ENCODE results near the gene PTPRCAP. TPM values are rescaled to one million over a fixed set of nuclear protein-coding genes. Genes with fewer than 3 reads are reported as not detected.

PTPRCAP gene
- total and polyA plus RNA-seq, 3 experiments from 2014 or later = 145 to 1,075 (median 163) TPM

DNA sequence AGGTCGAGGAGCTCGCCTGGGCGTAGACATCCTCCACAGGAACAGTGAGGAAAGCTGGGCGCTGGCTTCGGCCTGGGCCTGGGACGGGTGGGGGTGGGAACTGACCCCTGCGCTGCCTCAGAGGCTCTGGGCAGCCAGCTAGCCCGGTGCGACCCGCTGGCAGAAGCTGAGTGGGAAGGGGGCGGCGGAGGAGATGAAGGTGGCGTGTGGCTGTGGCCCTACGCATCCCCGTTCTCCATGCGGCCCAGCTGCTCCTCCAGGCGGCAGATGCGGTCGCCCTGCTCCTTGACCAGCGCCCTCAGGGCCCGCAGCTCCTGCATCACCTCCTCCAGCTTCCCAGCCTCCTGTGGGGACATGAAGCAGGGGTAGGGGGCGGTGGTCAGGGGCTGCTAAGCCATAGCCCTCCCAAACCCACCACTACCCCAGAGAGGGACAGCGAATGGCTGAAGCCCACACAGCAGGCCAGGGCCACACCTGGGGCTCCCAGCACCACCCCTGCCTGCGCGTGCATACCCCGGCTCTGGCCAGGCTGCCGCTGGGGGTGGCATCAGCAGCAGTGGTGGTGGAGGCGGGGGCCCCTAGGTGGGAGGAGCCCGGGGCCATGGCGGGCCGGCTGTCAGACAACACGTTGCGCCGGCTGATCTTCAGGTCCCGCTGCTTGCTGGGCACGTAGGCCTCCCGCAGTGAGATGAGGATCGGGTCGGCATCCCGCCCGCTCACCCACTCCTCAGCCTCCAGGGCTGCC, 848 bp upstream of the PTPRCAP start:
- H3K27me3 Mint-ChIP-seq = peaks cover 0 to 1% of the 10 kb centered on the region in 2 donors
- peaks cover 56% of the 10 kb centered on the region for H3K4me1 ChIP-seq (ENCODE audit: insufficient read depth, low read length)
- peaks cover 11% of the 10 kb centered on the region for H3K36me3 ChIP-seq (ENCODE audit: insufficient read depth, low read length)
- POLR2A ChIA-PET = interaction anchor here (0.5 to 10.1 kb wide), 21 partner anchors 10 to 199 kb away, joined by 3 to 203 read pairs (median 17); partner anchors contain the start of genes AIP, CARNS1, GPR152 and POLD4
- no peaks in the 10 kb centered on the region for H3K27me3 ChIP-seq (ENCODE audit: insufficient read depth, low read length, poor library complexity, severe bottlenecking)
- DNase-seq = peak; percentile 70 to 87 (median 76)
- H3K27ac ChIP-seq (ENCODE audit: low read depth, low read length) = peak overlapping the region; percentile 79
- peak overlapping the region; percentile 93 to 99 (median 94) for H3K27ac Mint-ChIP-seq
- peak overlapping the region; percentile 95 for H3K4me3 ChIP-seq (ENCODE audit: low read length)
- peaks cover 0 to 2% (median 0%) of the 10 kb centered on the region in 5 donors for H3K9me3 Mint-ChIP-seq
- H3K4me3 Mint-ChIP-seq = peak overlapping the region; percentile 96 to 99 (median 98)
- H3K4me1 Mint-ChIP-seq = peaks cover 46 to 78% (median 53%) of the 10 kb centered on the region in 3 donors
- peaks cover 0 to 35% (median 4%) of the 10 kb centered on the region in 3 donors for H3K36me3 Mint-ChIP-seq
- CTCF ChIA-PET = interaction anchor here (0.6 to 5.5 kb wide), 21 partner anchors 10 to 150 kb away, joined by 3 to 59 read pairs (median 5); partner anchors contain the start of genes AIP, CLCF1, PITPNM1 and POLD4
- no peaks in the 10 kb centered on the region for H3K9me3 ChIP-seq (ENCODE audit: low read length)

DNA sequence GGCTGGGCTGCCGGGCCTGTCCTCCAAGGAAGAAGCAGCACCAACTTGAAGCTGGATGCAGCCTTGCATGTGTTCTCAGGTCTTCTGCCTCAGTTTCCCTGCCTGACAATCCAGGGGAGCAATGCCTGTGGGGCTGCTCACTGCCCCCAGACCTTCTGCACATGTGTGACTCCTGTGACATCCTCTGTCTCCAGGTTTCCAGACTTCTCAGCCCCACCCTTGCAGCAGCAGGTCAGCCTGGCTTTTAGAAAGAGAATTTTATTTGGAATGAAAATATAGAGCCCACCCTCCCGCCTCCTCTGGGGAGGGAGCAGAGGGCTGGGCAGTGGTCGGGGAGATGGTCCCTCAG, 301 bp upstream of the PTPRCAP start:
- peaks cover 48 to 82% (median 56%) of the 10 kb centered on the region in 3 donors for H3K4me1 Mint-ChIP-seq
- DNase-seq = no peak
- H3K27ac Mint-ChIP-seq = peak overlapping the region; percentile 69 to 97 (median 93)
- H3K4me3 Mint-ChIP-seq = peak overlapping the region; percentile 96 to 99 (median 98)
- peaks cover 0 to 1% of the 10 kb centered on the region in 2 donors for H3K27me3 Mint-ChIP-seq
- Histone ChIP-seq H3K27ac (ENCODE audit: low read depth, low read length) (peak overlapping the region; percentile 79), H3K4me1 (ENCODE audit: insufficient read depth, low read length) (peaks cover 61% of the 10 kb centered on the region), H3K9me3 (ENCODE audit: low read length) (no peaks in the 10 kb centered on the region), H3K27me3 (ENCODE audit: insufficient read depth, low read length, poor library complexity, severe bottlenecking) (no peaks in the 10 kb centered on the region), H3K4me3 (ENCODE audit: low read length) (peak overlapping the region; percentile 95), H3K36me3 (ENCODE audit: insufficient read depth, low read length) (peaks cover 16% of the 10 kb centered on the region)
- ChIA-PET CTCF (interaction anchor here (0.6 to 5.5 kb wide), 24 partner anchors 8 to 149 kb away, joined by 3 to 59 read pairs (median 5); partner anchors contain the start of genes AIP, CLCF1, PITPNM1 and POLD4), POLR2A (interaction anchor here (1.2 to 10.1 kb wide), 21 partner anchors 10 to 198 kb away, joined by 3 to 203 read pairs (median 17); partner anchors contain the start of genes AIP, CARNS1, GPR152 and PITPNM1)
- peaks cover 0 to 41% (median 4%) of the 10 kb centered on the region in 3 donors for H3K36me3 Mint-ChIP-seq
- peaks cover 0 to 2% (median 0%) of the 10 kb centered on the region in 5 donors for H3K9me3 Mint-ChIP-seq

DNA sequence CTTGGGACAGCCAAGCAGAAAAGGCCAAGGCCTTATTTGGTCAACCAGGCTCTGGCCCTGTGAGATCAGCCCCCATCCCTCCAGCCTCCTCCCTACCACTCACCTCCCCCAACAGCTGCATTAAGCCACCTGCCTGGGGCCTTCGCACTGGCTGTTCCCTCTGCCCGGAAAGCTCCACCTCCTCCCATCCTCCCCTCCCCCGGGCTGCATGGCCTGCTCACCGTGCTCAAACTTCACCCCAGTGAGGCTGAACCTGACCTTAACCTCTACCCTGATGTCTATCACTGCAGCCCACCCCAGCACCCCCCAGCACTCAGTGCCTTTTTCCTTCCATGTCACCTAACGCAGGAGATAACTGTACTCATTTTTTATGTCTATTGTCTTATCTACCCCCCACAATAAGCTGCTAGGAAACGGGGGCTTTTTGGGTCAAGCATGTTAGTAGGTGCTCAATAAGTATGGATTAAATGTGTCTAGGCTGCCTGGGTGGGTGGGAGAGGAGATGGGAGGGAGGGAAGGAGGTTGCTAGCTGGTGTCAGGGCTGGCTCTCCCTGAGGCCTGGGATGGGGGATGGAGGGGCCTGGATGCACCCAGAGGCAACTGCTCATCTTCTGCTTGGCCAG, 912 bp downstream of the PTPRCAP start:
- Mint-ChIP-seq H3K4me3 (peak overlapping the region; percentile 96 to 99 (median 98)), H3K27ac (peak overlapping the region; percentile 69 to 97 (median 94)), H3K27me3 (peaks cover 0 to 1% of the 10 kb centered on the region in 2 donors), H3K4me1 (peaks cover 51 to 83% (median 56%) of the 10 kb centered on the region in 3 donors), H3K36me3 (peaks cover 0 to 53% (median 6%) of the 10 kb centered on the region in 3 donors), H3K9me3 (no peaks in the 10 kb centered on the region)
- Histone ChIP-seq H3K27ac (ENCODE audit: low read depth, low read length) (peak overlapping the region; percentile 59), H3K4me3 (ENCODE audit: low read length) (peak overlapping the region; percentile 95), H3K9me3 (ENCODE audit: low read length) (no peaks in the 10 kb centered on the region), H3K27me3 (ENCODE audit: insufficient read depth, low read length, poor library complexity, severe bottlenecking) (no peaks in the 10 kb centered on the region), H3K4me1 (ENCODE audit: insufficient read depth, low read length) (peaks cover 73% of the 10 kb centered on the region), H3K36me3 (ENCODE audit: insufficient read depth, low read length) (peaks cover 23% of the 10 kb centered on the region)
- ChIA-PET CTCF (interaction anchor here (0.7 to 5.5 kb wide), 21 partner anchors 8 to 85 kb away, joined by 3 to 59 read pairs (median 5); partner anchors contain the start of genes AIP, PPP1CA, RAD9A and RPS6KB2), POLR2A (interaction anchor here (1.2 to 10.1 kb wide), 21 partner anchors 9 to 165 kb away, joined by 3 to 203 read pairs (median 17); partner anchors contain the start of genes AIP, CARNS1, CDK2AP2 and GPR152)
- DNase-seq = peak; percentile 44 to 77 (median 48)

- peaks cover 0 to 57% (median 6%) of the 10 kb centered on the region in 3 donors for H3K36me3 Mint-ChIP-seq
- POLR2A ChIA-PET = interaction anchor here (1.2 to 10.1 kb wide), 14 partner anchors 8 to 72 kb away, joined by 5 to 203 read pairs (median 28); partner anchors contain the start of genes AIP, CDK2AP2, GPR152 and PITPNM1
- Histone ChIP-seq H3K27ac (ENCODE audit: low read depth, low read length) (peak overlapping the region; percentile 59), H3K9me3 (ENCODE audit: low read length) (no peaks in the 10 kb centered on the region), H3K4me3 (ENCODE audit: low read length) (peak overlapping the region; percentile 95), H3K4me1 (ENCODE audit: insufficient read depth, low read length) (peaks cover 70% of the 10 kb centered on the region), H3K36me3 (ENCODE audit: insufficient read depth, low read length) (peaks cover 25% of the 10 kb centered on the region), H3K27me3 (ENCODE audit: insufficient read depth, low read length, poor library complexity, severe bottlenecking) (no peaks in the 10 kb centered on the region)
- CTCF ChIA-PET = interaction anchor here (0.7 to 5.5 kb wide), 13 partner anchors 7 to 80 kb away, joined by 3 to 59 read pairs (median 6); partner anchors contain the start of genes AIP, PPP1CA, RAD9A and RPS6KB2
- peaks cover 0 to 1% of the 10 kb centered on the region in 2 donors for H3K27me3 Mint-ChIP-seq
- peak in 1 of 5 donors; percentile 37 for DNase-seq
- H3K27ac Mint-ChIP-seq = peak overlapping the region; percentile 88 to 97 (median 95)
- H3K4me3 Mint-ChIP-seq = peak overlapping the region; percentile 96 to 99 (median 98)
- H3K9me3 Mint-ChIP-seq = no peaks in the 10 kb centered on the region
- H3K4me1 Mint-ChIP-seq = peaks cover 52 to 83% (median 53%) of the 10 kb centered on the region in 3 donors
Measured at GRCh38 chr11:67435727-67436458, 1.6 kb downstream of the PTPRCAP start.

GRCh38 chr11:67435031-67435726, 2.3 kb downstream of the PTPRCAP start:
- DNase-seq = peak in 3 of 5 donors; percentile 11 to 34 (median 23)
- Mint-ChIP-seq H3K4me3 (peak overlapping the region; percentile 96 to 99 (median 98)), H3K36me3 (peaks cover 0 to 61% (median 6%) of the 10 kb centered on the region in 3 donors), H3K4me1 (peaks cover 46 to 81% (median 48%) of the 10 kb centered on the region in 3 donors), H3K27me3 (peaks cover 0 to 1% of the 10 kb centered on the region in 2 donors), H3K27ac (peak overlapping the region; percentile 86 to 98 (median 94)), H3K9me3 (no peaks in the 10 kb centered on the region)
- H3K36me3 ChIP-seq (ENCODE audit: insufficient read depth, low read length) = peaks cover 25% of the 10 kb centered on the region
- POLR2A ChIA-PET = interaction anchor here (0.9 to 10.1 kb wide), 13 partner anchors 15 to 49 kb away, joined by 4 to 203 read pairs (median 27); partner anchors contain the start of genes AIP, PPP1CA, RAD9A and TBC1D10C
- no peaks in the 10 kb centered on the region for H3K9me3 ChIP-seq (ENCODE audit: low read length)
- H3K4me3 ChIP-seq (ENCODE audit: low read length) = peak overlapping the region; percentile 95
- no peaks in the 10 kb centered on the region for H3K27me3 ChIP-seq (ENCODE audit: insufficient read depth, low read length, poor library complexity, severe bottlenecking)
- H3K27ac ChIP-seq (ENCODE audit: low read depth, low read length) = peak overlapping the region; percentile 59
- CTCF ChIA-PET = interaction anchor here (0.8 to 4.5 kb wide), 4 partner anchors 27 to 34 kb away, joined by 3 to 23 read pairs (median 5); partner anchors contain the start of genes PPP1CA and TBC1D10C
- peaks cover 63% of the 10 kb centered on the region for H3K4me1 ChIP-seq (ENCODE audit: insufficient read depth, low read length)

- DNase-seq = peak in 3 of 5 donors; percentile 23 to 49 (median 26)
- H3K4me1 Mint-ChIP-seq = peaks cover 38 to 79% (median 41%) of the 10 kb centered on the region in 3 donors
- H3K27me3 ChIP-seq (ENCODE audit: insufficient read depth, low read length, poor library complexity, severe bottlenecking) = no peaks in the 10 kb centered on the region
- H3K9me3 Mint-ChIP-seq = no peaks in the 10 kb centered on the region
- peak overlapping the region; percentile 31 for H3K27ac ChIP-seq (ENCODE audit: low read depth, low read length)
- peak overlapping the region; percentile 61 to 99 (median 97) for H3K4me3 Mint-ChIP-seq
- H3K27me3 Mint-ChIP-seq = peaks cover 0 to under 1% of the 10 kb centered on the region in 2 donors
- peaks cover 61% of the 10 kb centered on the region for H3K4me1 ChIP-seq (ENCODE audit: insufficient read depth, low read length)
- H3K4me3 ChIP-seq (ENCODE audit: low read length) = peak overlapping the region; percentile 95
- peaks cover 0 to 62% (median 6%) of the 10 kb centered on the region in 3 donors for H3K36me3 Mint-ChIP-seq
- H3K9me3 ChIP-seq (ENCODE audit: low read length) = no peaks in the 10 kb centered on the region
- ChIA-PET CTCF (interaction anchor here (1.5 to 4.5 kb wide), 3 partner anchors 31 to 35 kb away, joined by 3 to 23 read pairs (median 4); partner anchors contain the start of genes PPP1CA and TBC1D10C), POLR2A (interaction anchor here (0.6 to 10.1 kb wide), 9 partner anchors 9 to 49 kb away, joined by 3 to 203 read pairs (median 4); partner anchors contain the start of genes CORO1B, PPP1CA, RAD9A and TBC1D10C)
- peak overlapping the region; percentile 71 to 98 (median 86) for H3K27ac Mint-ChIP-seq
- peaks cover 25% of the 10 kb centered on the region for H3K36me3 ChIP-seq (ENCODE audit: insufficient read depth, low read length)
Measured at GRCh38 chr11:67434395-67434881, 3.0 kb downstream of the PTPRCAP start.
